Activated T-cell treated with anti-CD3 and anti-CD28 coated beads for 4 hours (primary cell): Measurements from ENCODE around the gene ZNF362.

ENCODE experiments used
- DNase-seq: peaks from one replicate; pipeline ENCODE4 v3.0.0-alpha.2; 2020

Gene ZNF362

DNA sequence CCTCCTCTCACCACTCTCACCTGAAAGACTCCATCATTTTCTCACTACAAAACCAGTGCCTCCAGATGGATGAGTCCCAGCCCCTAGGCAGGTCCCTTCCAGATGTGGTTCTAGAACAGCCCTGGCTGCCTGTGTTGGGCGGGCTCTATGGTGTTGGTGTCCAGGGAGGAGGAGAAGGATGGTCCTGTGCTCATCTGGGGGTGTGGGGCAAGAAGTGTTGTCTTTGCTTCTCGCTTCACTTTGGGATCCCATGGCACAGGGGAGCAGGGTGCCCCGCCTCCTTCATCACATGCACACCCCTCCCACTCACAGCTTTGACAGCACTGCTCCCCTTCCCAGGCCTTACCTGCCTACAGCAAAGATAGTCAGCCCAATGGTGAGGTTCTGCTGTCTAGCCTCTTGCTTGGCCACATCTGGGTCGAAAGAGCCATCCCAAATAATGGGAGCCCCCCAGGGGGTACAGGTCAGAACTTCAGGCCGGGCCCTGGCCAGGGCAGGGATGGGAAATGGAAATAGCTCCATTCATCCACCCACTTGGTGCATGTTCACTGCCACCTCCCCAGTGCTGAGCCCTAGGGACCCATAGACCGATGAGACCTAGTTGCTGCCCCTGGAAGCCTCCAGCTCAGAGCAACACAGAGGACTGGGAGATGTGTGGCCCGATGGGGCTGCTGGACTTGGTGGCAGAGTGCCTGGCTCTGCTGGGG lies 55.6 kb downstream of the ZNF362 start:
- no peak for DNase-seq

DNA sequence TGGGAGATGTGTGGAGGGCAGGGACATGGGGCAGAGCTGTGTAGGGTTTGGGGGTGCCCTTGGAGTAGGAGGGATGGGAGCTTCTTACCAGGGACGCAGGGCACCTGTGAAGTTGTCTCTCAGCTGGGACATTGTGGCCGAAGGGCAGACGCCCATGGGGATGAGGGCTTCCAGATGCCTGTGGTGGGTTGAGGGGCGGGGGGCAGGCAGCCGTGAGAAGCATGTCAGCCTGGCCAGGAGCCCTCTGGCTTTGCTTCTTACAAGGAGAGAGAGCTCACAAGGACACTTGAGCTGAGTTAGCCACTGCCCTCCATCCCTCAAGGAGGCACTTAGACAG lies 56.1 kb downstream of the ZNF362 start:
- no peak for DNase-seq

DNA sequence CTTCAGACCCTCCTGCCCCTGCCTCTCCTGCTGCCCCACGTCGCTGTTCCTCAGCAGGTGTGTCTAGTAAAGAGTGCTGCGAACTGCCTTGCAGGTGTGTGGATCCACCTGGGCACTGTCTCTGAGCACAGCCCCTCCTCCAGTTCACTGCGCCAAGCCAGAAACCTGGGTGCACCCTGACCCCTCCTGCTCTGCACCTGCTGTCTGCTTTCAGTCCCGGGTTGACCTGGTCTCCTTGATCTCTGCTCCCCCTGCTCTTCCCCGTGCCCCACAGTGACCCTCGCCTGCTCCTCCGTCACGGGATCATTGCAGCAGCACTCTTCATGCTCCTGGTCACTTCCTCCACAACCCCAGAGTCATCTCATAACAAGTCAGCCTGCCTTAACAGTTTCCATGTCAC lies 58.1 kb downstream of the ZNF362 start:
- no peak for DNase-seq

DNA sequence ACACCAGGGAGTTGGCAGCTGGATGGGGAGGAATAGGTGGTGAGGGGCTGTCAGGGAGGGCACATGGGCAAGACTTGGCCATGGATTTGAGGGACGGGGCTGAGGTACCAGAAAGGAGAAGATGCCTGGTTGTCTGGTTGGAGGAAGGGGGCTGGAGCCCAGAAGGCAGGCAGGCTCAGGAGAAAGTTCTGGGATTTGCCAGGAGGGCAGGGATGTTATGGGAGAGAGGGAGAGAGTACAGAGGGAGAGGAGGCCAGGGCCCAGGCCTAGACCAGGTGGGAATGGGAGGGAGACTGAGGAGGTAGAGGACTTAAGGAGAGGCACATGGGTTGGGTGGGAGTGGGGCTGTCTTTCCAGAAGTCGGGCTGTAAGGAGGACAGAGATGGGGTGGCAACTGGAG lies 60.3 kb downstream of the ZNF362 start:
- no peak for DNase-seq

DNA sequence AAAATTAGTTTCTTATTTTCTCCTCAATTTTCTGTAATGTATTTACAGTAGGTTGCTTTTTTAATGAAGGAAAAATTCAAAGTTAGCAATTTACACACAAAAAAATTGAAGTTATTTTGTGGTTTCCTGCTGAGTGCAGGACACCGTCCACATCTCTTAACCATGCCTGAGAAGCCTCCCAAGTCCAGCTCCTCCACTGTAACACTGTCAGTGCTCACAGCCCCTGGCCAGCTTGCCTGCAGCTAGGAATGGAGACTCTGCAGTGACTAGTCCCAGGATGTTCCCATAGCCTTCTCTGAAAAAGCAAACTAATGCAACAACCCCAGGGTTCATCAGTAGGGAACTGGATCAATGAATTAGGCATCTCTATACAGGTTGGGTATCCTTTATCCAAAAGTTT lies 61.1 kb downstream of the ZNF362 start:
- no peak for DNase-seq

DNA sequence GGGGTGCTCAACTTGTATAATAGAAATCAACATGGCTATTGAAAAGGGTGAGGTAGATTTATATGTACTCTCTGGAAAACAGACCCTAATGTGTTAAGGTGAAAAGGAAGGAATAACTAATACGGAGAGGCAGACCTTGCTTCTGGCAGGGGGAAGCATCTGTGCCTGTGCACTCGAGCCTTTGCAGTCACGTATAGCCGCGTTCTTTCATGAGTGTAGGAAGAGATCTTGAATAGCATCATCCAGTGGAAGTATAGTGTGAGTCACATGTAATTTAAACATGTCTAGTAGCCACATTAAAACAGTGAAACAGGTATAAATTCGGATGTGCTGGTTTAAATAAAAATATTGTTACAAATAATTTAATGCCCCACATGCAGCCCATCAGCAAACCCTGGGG lies 61.7 kb downstream of the ZNF362 start:
- DNase-seq, result no peak

DNA sequence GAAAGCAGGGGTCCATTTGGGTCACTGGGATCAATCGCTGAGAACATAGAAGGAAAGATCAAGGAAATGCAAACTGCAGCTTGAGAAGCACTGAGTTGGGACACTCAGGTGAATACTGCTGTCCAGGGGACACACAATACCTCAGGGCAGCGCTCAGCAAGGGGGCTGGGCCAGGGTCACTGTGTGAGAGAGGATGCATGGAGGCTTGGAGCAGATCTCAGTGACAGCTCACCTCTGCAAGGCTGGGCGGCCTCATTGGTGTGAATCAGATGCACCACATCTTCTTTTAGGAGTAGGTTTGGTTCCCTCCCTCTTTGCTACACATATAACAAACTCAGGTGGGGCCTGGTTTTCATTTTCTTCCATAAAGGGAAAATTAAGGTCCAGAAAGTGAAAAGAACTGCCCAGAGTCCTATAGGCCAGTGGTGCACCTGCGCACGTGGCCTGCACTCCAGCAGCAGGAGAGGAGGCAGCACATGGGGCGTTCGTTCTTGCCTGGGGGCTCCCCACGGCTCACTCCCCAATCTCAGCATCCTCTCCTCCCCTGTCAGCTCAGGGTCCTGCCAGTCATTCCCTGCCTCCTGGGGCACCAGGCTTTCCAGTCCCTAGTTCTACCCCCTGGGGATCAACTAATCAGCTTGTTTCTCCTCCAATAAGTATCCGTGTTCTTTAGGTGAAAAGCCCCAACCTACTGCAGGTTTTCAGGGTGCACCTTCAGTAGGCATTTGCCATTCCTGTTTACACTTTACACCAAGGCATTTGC lies 63.1 kb downstream of the ZNF362 start:
- DNase-seq, result no peak

DNA sequence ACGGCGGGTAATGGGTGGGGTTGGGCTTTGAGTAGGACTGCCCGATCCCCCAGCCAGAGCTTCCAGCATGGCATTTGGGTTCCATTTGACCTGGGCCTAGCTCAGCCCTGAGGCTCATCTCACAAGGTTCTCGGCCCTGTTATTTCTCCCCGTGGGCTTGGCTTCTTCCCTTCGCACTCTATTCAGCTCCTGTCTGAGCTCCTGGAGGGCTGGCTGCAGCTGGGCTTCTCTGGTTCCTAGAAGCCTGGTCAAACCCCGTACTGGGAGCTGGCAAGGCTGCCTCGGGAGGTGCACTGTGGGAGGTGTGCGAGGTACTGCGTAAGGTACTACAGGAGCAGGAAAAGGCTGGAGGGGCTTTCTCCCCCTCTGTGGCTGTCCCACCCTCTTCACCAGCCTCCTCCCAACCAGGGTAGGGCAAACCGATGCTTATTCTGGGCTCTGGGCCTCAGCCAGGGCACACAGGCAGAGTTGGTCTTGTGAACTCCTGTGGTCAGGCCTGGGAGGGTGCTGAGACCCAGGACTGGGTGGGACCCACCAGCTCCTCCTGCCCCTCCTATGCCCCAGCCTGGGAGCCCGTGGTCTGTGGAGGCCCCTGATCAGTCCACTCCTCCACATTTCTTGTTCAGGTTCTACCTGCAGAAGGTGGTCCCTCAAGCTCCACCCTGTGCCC lies 63.8 kb downstream of the ZNF362 start:
- no peak for DNase-seq

DNA sequence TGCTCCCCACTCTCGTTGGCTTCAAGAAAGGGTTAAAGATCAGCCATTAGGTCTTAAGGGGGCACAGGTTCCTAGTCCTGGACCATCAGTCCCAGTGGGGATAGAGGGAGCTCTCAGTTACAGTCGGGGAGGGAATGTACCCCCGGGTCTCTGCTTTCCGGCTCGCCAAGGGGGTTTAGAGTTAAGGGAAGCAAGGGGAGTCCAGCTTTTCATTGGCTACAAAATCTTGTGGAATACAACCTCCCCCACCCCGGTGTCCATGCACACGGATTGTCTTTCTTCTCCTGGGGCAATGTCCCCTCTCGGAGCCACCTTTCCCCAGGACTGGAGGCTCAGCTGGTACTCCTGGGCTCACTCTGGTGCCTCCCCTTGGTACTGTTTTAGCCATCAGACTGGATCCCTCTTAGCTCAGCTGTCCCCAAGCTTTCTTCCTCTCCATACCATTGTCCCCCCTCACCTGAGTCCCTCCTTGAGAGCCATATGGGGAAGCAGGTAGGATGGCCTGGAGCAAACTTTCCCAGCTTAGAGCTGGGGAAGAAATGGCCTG lies 64.4 kb downstream of the ZNF362 start, which contains the start of gene A3GALT2:
Gene A3GALT2, minus strand, starts transcription at position 480 of the 547 bp plus-strand sequence. Its CDS starts 0 bp downstream, at position 480.
- no peak for DNase-seq

DNA sequence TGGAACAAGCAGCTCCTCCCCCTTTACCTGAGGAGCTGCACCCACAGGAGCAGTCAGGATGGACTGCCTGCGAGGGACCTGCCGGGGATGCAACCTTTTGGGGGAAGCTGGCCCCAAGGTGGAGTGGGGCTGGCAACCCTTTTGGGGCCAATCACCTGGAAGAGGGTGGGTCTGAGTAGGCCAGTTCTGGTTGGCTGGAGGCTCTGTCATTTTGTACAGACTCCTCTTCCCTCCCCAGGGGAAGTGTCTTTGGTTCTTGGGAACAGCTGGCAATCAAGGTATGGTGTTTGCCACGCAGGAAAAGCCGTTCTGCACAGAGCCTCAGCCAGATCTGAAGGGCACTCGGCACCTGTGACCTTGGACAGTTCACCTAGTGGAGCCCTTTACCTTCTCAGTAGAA lies 64.9 kb downstream of the ZNF362 start:
- no peak for DNase-seq

DNA sequence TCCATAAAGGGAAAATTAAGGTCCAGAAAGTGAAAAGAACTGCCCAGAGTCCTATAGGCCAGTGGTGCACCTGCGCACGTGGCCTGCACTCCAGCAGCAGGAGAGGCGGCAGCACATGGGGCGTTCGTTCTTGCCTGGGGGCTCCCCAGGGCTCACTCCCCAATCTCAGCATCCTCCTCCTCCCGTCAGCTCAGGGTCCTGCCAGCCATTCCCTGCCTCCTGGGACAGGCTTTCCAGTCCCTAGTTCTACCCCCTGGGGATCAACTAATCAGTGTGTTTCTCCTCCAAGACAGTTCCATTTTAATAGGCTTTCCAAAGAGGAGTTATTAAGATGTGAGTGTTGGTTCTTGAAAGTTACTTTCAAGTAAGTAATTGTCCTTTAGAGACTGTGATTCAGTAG lies 65.8 kb downstream of the ZNF362 start:
- DNase-seq, result no peak

DNA sequence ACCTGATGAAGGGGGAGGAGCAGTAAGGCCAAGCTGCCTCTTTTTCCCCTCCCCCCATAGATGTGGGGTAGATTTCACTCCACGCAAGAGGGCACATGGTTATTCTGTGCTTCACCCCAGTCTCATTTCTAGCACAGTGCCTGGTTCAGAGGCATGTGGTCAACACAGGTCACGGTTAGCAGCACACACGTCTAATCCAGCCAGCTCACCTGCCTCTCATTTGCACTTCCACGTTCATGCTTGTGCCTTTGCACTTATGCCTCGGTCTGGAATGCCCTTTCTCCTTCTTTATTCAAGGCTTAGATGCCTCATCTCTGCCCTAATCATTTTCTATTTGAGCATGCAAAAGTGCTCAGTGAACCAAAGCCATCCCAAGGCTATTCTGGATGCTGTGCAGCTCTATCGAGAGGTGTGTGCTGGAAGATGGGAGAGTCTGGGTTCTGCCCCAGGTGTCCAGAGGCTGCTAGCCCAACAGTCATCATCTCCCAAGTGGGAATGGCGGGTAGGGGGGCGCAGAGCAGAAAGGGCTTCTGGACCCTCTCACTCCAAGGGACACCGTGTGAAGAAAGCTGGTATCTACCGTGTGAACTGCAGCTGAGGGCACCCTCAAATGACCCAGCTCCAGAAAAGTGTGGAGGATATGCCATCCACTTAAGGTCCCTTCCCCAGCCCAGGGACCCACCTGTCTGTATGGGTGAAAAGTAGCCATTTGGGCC lies 66.7 kb downstream of the ZNF362 start:
- DNase-seq, result no peak

DNA sequence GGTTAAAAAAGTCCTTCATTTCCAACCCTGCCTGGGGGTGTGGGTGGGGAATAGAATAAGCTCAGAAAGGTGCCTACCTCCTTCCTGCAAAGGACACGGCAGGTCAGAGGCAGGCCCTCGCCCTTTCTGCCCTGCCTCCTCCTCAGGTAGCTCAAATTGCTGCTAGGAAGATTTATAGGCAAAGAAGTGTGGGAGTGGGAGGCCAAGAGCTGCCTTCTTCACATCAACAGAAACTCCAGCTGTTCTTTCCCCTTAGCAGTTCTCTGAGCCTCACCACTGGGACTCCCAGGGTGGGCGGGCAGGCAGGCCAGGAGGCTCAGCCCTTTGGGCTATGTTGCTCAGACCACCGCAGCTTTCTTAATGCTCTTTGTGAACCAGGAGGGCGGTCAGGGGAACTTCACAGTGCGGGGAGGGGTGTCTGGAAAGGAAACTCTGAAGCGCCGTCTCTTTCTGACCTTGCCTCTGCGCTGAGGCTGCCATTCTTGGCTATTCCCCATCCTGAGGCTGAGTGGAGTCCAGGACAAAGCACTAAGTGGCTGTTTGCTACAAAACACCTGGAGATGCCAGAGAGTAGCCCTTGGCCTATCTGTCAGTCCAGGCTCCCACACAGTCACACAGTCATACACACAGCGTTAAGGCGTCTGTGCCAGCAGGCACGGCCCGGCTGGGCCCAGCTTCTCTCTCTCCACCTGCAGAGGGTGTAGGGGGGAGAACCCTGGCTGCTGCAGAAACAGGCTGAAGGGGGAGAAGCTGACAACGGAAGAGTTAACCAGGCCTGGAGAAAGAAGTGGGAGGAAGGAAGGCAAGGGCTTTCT lies 67.6 kb downstream of the ZNF362 start:
- DNase-seq, result no peak

DNA sequence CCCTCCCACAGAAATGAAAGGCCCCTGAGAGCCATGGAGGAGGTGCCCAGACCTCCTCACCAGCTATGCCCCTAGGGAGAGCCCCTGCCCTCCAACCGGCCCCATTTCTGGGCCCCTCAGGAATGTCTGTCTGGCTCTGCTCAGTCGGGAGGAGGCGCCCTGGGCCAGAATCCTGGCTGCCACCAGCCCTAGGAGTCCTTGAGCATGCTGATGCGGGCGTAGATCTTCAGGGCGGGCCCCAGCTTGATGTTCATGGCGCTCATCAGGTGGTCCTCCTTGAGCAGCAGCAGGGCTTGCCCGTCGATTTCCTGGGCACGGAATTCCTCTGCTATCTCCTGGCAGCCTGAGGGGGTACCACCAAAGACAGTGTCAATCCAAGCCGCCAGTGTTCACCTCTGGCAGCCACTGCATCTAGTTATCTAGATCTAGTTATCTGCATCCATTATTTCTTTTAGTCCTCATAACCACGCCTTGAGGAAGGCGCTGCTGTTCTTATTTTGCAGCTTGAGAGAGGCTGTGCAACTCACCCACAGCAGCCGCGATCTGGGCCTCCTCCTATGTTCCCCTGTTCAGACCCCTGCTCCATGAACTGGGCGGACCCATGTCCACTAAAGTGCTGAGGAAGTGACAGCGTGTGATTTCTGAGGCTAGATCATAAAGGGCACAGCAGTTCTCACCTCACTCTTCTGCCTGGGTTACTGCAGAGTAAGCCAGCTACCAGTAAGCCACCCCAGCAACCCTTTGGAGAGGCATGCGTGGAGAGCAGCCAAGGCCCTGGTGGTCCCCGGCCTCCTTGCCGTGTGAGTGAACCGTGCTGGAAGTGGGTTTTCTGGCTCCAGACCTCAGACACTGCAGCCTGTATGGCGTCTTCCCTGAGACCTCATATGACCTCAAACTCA lies 68.6 kb downstream of the ZNF362 start:
- no peak for DNase-seq

DNA sequence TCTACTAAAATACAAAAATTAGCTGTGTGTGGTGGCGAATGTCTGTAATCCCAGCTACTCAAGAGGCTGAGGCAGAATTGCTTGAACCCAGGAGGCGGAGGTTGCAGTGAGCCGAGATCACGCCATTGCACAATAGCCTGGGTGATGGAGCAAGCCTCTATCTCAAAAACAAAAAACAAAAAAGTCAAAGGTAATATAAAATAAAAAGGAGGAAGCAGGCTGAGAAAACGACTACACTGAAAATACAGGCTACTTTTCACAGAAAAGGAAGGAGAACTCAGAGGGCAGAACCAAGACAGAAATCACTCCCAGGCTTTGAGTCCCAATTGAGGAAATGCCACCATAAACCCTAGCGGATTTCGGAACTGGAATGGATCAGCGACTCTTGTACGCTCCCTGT lies 70.5 kb downstream of the ZNF362 start:
- DNase-seq, result no peak

DNA sequence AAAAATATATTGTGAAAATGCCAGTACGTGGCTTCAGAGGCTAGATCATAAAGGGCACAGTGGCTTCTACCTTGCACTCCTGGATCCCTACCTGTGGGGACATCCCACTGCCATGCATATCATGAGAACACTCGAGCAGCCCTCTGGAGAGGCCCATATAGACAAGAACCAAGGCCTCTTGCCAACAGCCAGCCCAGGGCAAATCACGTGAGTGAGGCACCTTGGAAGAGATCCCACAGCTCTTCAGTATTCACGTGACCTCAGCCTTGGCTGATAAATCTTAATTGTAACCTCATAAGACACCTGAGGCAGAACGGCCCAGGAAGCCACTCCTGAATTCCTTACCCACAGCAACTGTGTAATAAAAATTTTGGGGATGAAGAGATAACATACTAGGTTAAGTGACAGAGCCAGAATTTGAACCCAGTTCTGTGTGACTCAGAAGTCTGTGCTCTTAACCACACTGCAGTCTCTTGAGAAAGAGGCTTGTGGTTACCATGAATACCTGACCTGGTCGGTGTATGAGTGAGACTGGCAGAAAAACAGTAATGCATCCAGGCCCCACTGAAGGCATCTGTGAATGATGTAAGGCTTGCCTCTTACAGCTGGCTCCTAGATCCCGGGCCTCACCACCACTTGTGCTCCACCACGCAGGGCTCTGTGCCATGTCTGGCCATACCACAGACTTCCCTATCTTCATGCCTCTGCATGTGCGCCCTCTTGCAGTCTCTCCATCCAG lies 71.5 kb downstream of the ZNF362 start:
- no peak for DNase-seq

DNA sequence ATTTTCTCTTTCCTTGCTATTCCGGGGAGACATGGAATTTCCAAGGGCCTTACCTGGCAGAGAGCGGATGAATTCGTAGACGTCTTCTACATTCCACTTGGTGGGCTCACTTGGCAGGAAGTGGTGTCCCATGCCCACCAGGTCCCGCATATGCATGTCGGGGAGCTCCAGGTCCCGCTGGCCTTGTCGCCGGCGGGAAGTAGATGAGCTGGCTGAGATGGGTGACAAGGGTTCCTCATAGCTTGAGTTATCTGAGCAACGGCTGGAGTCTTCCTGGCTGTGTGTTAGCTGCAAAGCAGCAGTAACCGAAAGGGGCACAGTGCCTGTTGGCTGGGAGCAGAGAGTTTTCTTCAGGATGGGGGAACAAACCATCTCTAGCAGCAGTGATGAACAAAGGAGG lies 72.5 kb downstream of the ZNF362 start:
- DNase-seq, result no peak

DNA sequence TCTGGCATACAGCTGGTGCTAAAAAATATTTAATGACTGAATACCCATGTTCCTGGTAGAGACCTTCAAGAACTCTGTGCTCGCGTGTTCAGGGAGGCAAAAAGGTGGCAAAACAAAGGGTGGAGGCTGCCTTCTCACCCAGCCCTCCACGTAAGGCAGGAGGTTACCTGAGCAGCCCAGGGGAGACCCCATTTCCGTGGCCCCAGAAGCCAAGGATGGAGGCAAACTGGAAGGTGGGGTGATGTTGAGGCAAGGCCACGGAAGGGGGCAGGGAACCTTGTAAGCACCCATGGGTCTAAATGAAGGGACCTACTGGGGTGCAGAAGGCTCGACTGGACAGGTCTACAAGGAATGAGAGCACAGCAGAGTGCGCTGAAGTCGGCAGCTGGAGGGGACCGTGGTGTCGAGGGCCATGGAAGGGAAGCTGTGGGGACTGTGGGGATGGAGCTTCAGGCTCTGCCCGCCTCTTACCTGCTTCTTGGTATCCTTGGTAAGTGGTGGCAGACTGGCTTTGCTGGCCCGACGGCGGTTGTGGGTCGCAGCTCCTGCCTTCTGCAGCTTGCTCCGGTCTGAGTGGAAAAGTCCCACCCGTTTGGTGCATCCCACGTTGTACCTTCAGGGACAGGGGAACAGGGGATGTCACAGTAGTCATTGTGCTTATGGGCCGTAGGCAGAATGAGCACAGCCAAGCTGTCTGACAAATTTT lies 73.5 kb downstream of the ZNF362 start:
- DNase-seq, result no peak

DNA sequence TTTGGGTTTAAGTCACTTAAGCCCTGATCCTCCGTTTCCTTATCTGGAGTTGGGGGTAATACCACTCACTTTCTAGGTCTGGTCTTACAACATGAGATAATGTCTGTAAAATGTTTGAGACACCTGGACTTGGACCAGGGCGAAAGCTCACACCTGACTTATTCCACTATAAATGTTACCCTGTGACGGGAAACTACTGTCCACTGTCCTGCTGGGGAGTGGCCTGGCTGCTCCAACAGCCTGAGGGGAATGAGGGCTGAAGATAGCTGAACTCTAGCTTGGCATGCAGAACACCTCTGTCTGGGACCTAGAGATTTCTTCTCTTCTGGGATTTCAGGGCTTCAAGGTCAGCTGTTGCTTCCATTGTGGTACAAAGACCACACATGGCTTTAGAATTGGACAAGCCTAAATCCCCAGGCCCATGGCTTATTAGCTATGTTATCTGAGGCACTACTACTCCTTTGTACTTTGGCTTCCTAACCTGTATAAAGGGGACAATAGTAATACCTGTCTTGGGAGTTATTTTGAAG lies 74.1 kb downstream of the ZNF362 start:
- no peak for DNase-seq

DNA sequence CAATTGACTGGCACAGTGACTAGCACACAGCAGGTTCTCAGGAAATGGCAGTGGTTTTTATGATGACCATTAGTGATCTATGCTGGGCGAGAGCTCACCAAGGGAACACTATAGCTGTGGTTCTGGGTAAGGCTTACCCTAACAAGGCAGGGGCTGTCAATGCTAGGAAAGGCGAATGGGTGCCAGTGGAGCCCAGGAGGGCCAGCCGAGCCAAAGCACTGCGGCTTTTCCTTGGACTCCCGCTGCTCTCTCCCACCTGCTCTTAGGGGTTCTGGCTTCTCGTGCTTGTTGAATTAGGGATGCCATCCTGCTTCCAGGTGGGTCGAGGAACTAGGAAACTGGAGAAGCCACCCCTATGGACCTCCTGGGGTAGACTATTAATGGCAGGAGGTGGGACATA lies 74.6 kb downstream of the ZNF362 start:
- DNase-seq, result no peak
